ENCODE results near the gene HSPBP1.

GRCh38 chr19:55276720-55277430 is 3.0 kb downstream of the HSPBP1 start:
- TF ChIP-seq GATA2 (IDR thresholded peaks at IDR 0.05; ENCODE audit: low read depth, low read length): no peak
- TF ChIP-seq GATA3 (IDR thresholded peaks at IDR 0.05; ENCODE audit: low read depth, low read length): no peak

All from SH-SY5Y (cell line).